ENCODE data around the gene FRMD3. TPM values are rescaled to one million over a fixed set of nuclear protein-coding genes. Genes with fewer than 3 reads are reported as not detected.

Gene FRMD3
- polyA plus RNA-seq, 3 donors, result 0.78 to 5.8 (median 4.9) TPM

GRCh38 chr9:83199240-83199639 lies 339.0 kb downstream of the FRMD3 start:
- no peak overlapping the region for H3K27ac ChIP-seq (ENCODE audit: low read depth, low read length)
- WGBS, 3 donors, result 16 to 35% (median 33%) methylated on average over 5 of the region's 5 CpGs

- no peak overlapping the region for H3K27ac ChIP-seq (ENCODE audit: low read depth, low read length)
- WGBS, 3 donors, result 63 to 74% (median 69%) methylated on average over 3 of the region's 3 CpGs
These were observed 339.8 kb downstream of the FRMD3 start for GRCh38 chr9:83198371-83198770.

GRCh38 chr9:83197591-83197990 lies 340.6 kb downstream of the FRMD3 start:
- H3K27ac ChIP-seq (ENCODE audit: low read depth, low read length), result no peak overlapping the region
- 24 to 52% (median 24%) methylated on average over 6 of the region's 6 CpGs for WGBS, 3 donors

GRCh38 chr9:83196946-83197345 lies 341.3 kb downstream of the FRMD3 start:
- H3K27ac ChIP-seq (ENCODE audit: low read depth, low read length), result no peak overlapping the region

More at GRCh38 chr9:83196946-83197345, 341.3 kb downstream of the FRMD3 start:
- 75 to 81% (median 77%) methylated on average over 2 of the region's 2 CpGs for WGBS, 3 donors

Other genes starting within 250 kb of the FRMD3 start
- gene IDNK, start 84.7 kb upstream of the FRMD3 start, polyA plus RNA-seq, result 10 to 100 TPM in 1 of 3 donors, 1 to 10 TPM in 2; 5.0 to 15.0 (median 6.9) TPM
- 10 to 100 TPM; 24.7 to 57.1 (median 33.0) TPM for gene UBQLN1, start 169.6 kb upstream of the FRMD3 start, polyA plus RNA-seq